ENCODE measurements around the gene CCDC112.

CCDC112 gene

DNA sequence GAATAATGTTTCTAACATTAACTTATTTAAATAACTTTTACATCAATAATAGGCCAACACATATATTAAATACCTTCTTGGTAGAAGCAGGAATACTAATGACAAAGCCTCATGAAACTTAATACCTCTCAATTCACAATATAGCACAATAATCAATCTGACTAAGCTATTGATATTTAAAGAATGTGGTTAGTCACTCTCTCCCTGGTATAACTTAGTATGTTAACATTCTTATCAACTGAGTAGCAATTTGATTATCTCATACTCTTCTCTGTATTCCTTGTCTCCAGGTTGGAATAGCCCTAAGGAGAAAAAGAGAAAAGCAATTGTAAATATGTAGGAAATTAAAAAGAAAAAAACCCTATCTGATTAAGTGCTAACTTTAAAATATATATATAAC, 28.8 kb downstream of the CCDC112 start:
- no peaks in the 10 kb centered on the region for H3K9me3 ChIP-seq (ENCODE audit: insufficient read depth, low read length, severe bottlenecking)
- H3K4me2 ChIP-seq (ENCODE audit: insufficient read depth, low read length) = no peak overlapping the region
- H3K9ac ChIP-seq (ENCODE audit: low read depth, low read length) = no peak overlapping the region
- H3K79me2 ChIP-seq (ENCODE audit: insufficient read depth, low read length) = peaks cover under 1% of the 10 kb centered on the region; the same call in 1 of the 2 replicates
- DNase-seq = no peak
- peaks cover 9% of the 10 kb centered on the region for H3K4me1 ChIP-seq (ENCODE audit: insufficient read depth, low read length)
- H3K27me3 ChIP-seq (ENCODE audit: insufficient read depth, low read length, poor library complexity) = peaks cover 10% of the 10 kb centered on the region
- TF ChIP-seq EZH2 (IDR thresholded peaks at IDR 0.05; ENCODE audit: borderline replicate concordance, low read depth, low read length, severe bottlenecking) = no peak
- TF ChIP-seq, protein P1, sequence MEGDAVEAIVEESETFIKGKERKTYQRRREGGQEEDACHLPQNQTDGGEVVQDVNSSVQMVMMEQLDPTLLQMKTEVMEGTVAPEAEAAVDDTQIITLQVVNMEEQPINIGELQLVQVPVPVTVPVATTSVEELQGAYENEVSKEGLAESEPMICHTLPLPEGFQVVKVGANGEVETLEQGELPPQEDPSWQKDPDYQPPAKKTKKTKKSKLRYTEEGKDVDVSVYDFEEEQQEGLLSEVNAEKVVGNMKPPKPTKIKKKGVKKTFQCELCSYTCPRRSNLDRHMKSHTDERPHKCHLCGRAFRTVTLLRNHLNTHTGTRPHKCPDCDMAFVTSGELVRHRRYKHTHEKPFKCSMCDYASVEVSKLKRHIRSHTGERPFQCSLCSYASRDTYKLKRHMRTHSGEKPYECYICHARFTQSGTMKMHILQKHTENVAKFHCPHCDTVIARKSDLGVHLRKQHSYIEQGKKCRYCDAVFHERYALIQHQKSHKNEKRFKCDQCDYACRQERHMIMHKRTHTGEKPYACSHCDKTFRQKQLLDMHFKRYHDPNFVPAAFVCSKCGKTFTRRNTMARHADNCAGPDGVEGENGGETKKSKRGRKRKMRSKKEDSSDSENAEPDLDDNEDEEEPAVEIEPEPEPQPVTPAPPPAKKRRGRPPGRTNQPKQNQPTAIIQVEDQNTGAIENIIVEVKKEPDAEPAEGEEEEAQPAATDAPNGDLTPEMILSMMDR (IDR thresholded peaks at IDR 0.05; ENCODE audit: borderline replicate concordance, extremely low read depth, low read length, poor library complexity, severe bottlenecking) = no peak
- H4K20me1 ChIP-seq (ENCODE audit: insufficient read depth, low read length) = no peaks in the 10 kb centered on the region
- H3K4me3 ChIP-seq (ENCODE audit: low read depth in 1 of 2, low read length in 2 of 2) = no peak overlapping the region
- H2AFZ ChIP-seq (ENCODE audit: low read depth, low read length) = no peak overlapping the region
- no peaks in the 10 kb centered on the region for H3K36me3 ChIP-seq (ENCODE audit: insufficient read depth, low read length)
- H3K27ac ChIP-seq (ENCODE audit: low read length) = no peak overlapping the region
- no peak for ATAC-seq (ENCODE audit: insufficient read depth, low read depth)

DNA sequence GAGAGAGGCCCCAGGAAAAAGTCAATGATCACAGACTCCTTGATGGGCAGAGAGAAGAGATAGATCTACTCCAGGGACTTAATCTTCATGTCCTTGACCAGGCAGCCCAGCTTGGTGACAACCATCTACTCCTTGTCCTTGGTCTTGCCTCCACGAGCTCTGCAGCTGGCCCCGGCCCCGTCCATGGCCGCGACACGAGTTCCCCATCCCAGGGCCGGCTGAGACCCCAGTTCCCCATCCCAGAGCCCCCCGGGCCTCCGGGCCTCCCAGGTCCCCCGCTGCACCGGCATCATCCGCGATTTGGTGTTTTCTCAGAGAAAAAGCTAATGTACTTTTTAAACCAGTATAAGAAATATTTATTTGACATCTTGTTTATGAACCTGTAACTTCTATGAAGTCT, 31.2 kb downstream of the CCDC112 start:
- H3K27me3 ChIP-seq (ENCODE audit: insufficient read depth, low read length, poor library complexity) = no peaks in the 10 kb centered on the region
- TF ChIP-seq, protein P1 (IDR thresholded peaks at IDR 0.05; ENCODE audit: borderline replicate concordance, extremely low read depth, low read length, poor library complexity, severe bottlenecking) = no peak
- no peak for TF ChIP-seq EZH2 (IDR thresholded peaks at IDR 0.05; ENCODE audit: borderline replicate concordance, low read depth, low read length, severe bottlenecking)
- no peak overlapping the region for H3K4me3 ChIP-seq (ENCODE audit: low read depth in 1 of 2, low read length in 2 of 2)
- no peaks in the 10 kb centered on the region for H3K9me3 ChIP-seq (ENCODE audit: insufficient read depth, low read length, severe bottlenecking)
- no peak overlapping the region for H3K4me2 ChIP-seq (ENCODE audit: insufficient read depth, low read length)
- H2AFZ ChIP-seq (ENCODE audit: low read depth, low read length) = no peak overlapping the region
- DNase-seq (no peak), ATAC-seq (ENCODE audit: insufficient read depth, low read depth) (no peak)
- no peaks in the 10 kb centered on the region for H3K36me3 ChIP-seq (ENCODE audit: insufficient read depth, low read length)
- peaks cover 27% of the 10 kb centered on the region for H3K4me1 ChIP-seq (ENCODE audit: insufficient read depth, low read length)
- H3K9ac ChIP-seq (ENCODE audit: low read depth, low read length) = no peak overlapping the region
- no peak overlapping the region for H3K27ac ChIP-seq (ENCODE audit: low read length)
- peaks cover 24% of the 10 kb centered on the region for H3K79me2 ChIP-seq (ENCODE audit: insufficient read depth, low read length)
- H4K20me1 ChIP-seq (ENCODE audit: insufficient read depth, low read length) = no peaks in the 10 kb centered on the region

DNA sequence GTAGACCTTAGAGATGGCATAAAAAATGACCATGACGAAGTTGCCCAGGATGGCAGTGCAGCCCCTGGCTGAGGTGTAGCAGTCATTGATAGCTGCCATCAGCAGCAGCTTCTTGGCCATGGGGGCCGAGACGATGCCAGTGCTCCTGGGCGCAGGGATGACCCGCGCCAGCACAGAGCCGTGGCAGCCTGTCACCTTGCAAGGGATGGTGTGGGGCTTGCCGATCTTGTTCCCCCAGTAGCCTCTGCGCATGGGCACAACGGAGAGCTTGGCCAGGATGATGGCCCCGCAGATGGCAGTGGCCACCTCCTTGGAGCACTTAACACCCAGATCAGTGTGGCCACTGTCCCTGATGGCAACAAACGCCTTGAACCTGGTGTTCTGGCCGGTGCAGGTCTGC, 31.7 kb downstream of the CCDC112 start:
- H3K4me2 ChIP-seq (ENCODE audit: insufficient read depth, low read length) = no peak overlapping the region
- H3K4me3 ChIP-seq (ENCODE audit: low read depth in 1 of 2, low read length in 2 of 2) = no peak overlapping the region
- no peak for TF ChIP-seq EZH2 (IDR thresholded peaks at IDR 0.05; ENCODE audit: borderline replicate concordance, low read depth, low read length, severe bottlenecking)
- TF ChIP-seq, protein P1 (IDR thresholded peaks at IDR 0.05; ENCODE audit: borderline replicate concordance, extremely low read depth, low read length, poor library complexity, severe bottlenecking) = no peak
- H3K4me1 ChIP-seq (ENCODE audit: insufficient read depth, low read length) = peaks cover 29% of the 10 kb centered on the region
- no peaks in the 10 kb centered on the region for H3K36me3 ChIP-seq (ENCODE audit: insufficient read depth, low read length)
- H2AFZ ChIP-seq (ENCODE audit: low read depth, low read length) = no peak overlapping the region
- H3K9me3 ChIP-seq (ENCODE audit: insufficient read depth, low read length, severe bottlenecking) = no peaks in the 10 kb centered on the region
- no peak overlapping the region for H3K27ac ChIP-seq (ENCODE audit: low read length)
- no peaks in the 10 kb centered on the region for H3K27me3 ChIP-seq (ENCODE audit: insufficient read depth, low read length, poor library complexity)
- ATAC-seq (ENCODE audit: insufficient read depth, low read depth) (no peak), DNase-seq (no peak)
- peaks cover 28% of the 10 kb centered on the region for H3K79me2 ChIP-seq (ENCODE audit: insufficient read depth, low read length)
- no peak overlapping the region for H3K9ac ChIP-seq (ENCODE audit: low read depth, low read length)
- H4K20me1 ChIP-seq (ENCODE audit: insufficient read depth, low read length) = no peaks in the 10 kb centered on the region

DNA sequence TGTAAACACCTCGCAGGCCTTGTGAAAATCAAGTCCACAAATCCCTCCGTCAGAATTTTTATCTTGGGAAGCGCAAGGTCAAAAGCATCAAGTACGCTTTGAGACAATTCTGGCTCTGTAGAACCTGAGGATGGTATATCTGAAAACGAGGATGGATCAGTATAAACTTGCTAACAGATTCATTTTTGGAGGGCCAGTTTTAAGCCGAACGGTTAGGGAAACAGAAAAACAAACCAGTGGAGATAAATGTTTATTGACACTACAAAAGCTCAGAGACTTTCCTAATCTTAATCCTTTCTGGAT, 33.4 kb downstream of the CCDC112 start:
- 0 out of 2 replicates have a peak, but pooled peaks cover 3% of the 10 kb centered on the region for H3K36me3 ChIP-seq (ENCODE audit: insufficient read depth, low read length)
- H3K4me1 ChIP-seq (ENCODE audit: insufficient read depth, low read length) = peaks cover 29% of the 10 kb centered on the region
- peaks cover 45% of the 10 kb centered on the region for H3K79me2 ChIP-seq (ENCODE audit: insufficient read depth, low read length)
- peak overlapping the region; percentile 54 to 70; a peak in 3 of 4 replicates for H3K4me3 ChIP-seq (ENCODE audit: low read depth in 1 of 2, low read length in 2 of 2)
- H3K9me3 ChIP-seq (ENCODE audit: insufficient read depth, low read length, severe bottlenecking) = no peaks in the 10 kb centered on the region
- TF ChIP-seq, protein P1 (IDR thresholded peaks at IDR 0.05; ENCODE audit: borderline replicate concordance, extremely low read depth, low read length, poor library complexity, severe bottlenecking) = no peak
- no peak for TF ChIP-seq EZH2 (IDR thresholded peaks at IDR 0.05; ENCODE audit: borderline replicate concordance, low read depth, low read length, severe bottlenecking)
- DNase-seq (no peak), ATAC-seq (ENCODE audit: insufficient read depth, low read depth) (no peak)
- H3K4me2 ChIP-seq (ENCODE audit: insufficient read depth, low read length) = peak overlapping the region; percentile 85
- H2AFZ ChIP-seq (ENCODE audit: low read depth, low read length) = peak overlapping the region; percentile 74
- H3K27me3 ChIP-seq (ENCODE audit: insufficient read depth, low read length, poor library complexity) = no peaks in the 10 kb centered on the region
- peak overlapping the region; percentile 63 for H3K9ac ChIP-seq (ENCODE audit: low read depth, low read length)
- peak overlapping the region; percentile 70 for H3K27ac ChIP-seq (ENCODE audit: low read length)
- peaks cover 8% of the 10 kb centered on the region; the same call in 1 of the 2 replicates for H4K20me1 ChIP-seq (ENCODE audit: insufficient read depth, low read length)

All from DND-41 (cell line).